Left kidney (tissue), 2 donors: ENCODE data around the gene CWH43. TPM values are rescaled to one million over a fixed set of nuclear protein-coding genes. Genes with fewer than 3 reads are reported as not detected.
"Not testable (repeated sequence)": the region's sequence is repeated elsewhere in the genome, so short reads cannot be mapped to it uniquely, and the experiment has no call there.

ENCODE experiments used
- DNase-seq: peaks from one replicate; pipeline ENCODE4 v3.0.0-alpha.2; 2013
- polyA plus RNA-seq: library from polyadenylated mRNA; unstranded; fragments of 120-200 nt; gene quantifications from one replicate; pipeline ENCODE4 v1.2.1, GENCODE V29; 2013; ENCODE audit not compliant: insufficient read length

Gene CWH43
- polyA plus RNA-seq, 1 donor: 7.4 TPM

DNA sequence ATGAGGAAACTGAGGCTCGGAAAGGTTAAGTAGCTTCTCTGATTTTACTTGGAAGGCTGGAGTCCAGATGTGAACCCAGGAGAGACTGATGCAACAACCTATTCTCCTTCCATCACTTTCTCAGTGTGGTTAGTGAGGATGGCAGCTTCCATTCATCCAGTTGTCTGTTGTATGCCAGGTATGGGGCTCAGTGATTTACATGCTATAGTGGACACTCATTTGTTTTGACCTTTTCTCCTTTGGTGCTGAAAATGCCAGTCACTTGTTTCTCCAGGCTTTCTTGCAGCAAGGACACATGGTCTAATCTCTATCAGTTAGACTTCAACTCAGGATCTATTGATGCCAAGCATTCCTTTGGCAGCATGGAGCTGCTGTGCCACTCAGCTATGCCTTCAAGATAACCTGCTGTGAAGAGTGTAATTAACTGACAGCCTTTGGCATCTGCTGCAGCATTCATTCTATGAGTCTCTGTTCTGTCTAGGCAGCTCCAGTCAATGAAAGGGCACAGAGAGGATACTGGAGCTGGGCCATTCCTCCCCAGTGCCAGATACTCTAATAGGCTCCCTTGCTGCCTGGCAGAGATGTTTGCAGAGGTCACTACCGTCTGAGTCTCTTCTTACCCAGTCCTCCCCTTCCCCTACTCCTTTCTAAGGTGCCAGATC lies 11.0 kb upstream of the CWH43 start:
- no peak for DNase-seq

- no peak for DNase-seq
Observed at GRCh38 chr4:48976041-48976440, 10.0 kb upstream of the CWH43 start.

GRCh38 chr4:48979914-48980579 lies 6.0 kb upstream of the CWH43 start:
- DNase-seq: no peak

DNA sequence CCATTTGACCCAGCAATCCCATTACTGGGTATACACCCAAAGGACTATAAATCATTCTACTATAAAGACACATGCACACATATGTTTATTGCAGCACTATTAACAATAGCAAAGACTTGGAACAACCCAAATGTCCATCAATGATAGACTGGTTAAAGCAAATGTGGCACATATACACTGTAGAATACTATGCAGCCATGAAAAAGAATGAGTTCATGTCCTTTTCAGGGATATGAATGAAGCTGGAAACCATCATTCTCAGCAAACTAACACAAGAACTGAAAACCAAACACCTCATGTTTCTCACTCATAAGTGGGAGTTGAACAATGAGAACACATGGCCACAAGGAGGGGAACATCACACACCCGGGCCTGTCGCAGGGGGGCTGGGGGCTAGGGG lies 2.1 kb upstream of the CWH43 start:
- not testable (repeated sequence) for DNase-seq

GRCh38 chr4:48985602-48985975 lies 486 bp upstream of the CWH43 start:
- DNase-seq: no peak

DNA sequence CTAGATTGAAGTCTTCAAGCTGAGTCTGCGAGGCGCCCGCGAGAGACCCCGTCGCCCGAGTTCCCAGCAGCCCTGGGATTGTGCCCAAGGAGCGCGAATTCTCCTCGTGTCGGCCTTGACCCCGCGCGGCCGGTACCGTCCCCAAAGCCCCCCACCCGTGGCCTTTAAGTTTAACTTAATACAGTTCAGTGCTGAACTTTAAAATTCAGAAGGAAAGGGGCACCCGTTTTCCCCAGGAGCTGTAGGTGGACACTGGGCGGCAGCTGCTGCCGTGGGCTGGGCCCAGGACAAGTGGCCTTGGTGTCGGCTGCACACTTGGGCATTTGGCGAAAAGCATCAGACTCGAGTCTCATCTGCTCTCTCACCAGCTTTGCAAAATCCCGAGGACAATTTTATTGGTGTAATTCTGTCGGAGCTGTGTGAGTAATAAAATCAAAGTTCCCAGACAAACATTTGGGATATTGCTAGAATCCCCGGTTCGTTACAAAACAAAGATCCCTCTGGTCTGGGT lies 634 bp downstream of the CWH43 start:
- DNase-seq: no peak

DNA sequence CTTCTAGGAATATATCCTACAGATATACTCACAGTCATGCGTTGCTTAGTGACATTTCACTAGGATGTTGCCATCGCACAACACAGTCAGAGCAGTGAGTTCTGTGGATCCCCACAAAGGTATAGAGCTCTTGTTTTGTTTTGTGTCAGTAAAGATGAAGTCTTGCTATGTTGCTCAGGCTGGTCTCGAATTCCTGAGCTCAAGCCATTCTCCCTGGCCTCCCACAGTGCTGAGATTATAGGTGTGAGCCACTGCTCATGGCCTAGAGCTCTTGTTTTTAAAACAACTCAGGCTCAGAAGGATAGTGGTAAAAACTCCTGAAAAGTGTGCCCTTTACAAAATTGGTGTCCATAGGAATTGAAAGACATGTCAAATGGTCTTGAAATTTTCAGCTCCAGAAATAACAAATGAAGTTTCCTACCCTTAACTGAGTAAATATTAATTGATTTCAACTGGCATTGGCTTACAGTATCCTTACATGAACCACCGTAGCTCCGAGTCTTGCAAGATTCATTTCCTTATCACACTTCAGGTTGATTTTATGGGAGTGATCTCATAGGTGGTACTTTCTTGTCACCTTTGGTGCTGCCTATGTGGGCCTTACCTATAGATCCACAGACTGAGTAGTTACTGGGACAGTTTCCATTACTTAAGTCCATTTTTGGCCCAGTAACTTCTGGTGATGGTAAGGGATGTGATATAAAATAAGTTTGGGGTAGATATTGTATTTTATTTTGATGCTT lies 3.6 kb downstream of the CWH43 start:
- no peak for DNase-seq

- no peak for DNase-seq
Observed at GRCh38 chr4:48991357-48991756, 5.3 kb downstream of the CWH43 start.

- no peak for DNase-seq
Observed at GRCh38 chr4:48997962-48998361, 11.9 kb downstream of the CWH43 start.

DNA sequence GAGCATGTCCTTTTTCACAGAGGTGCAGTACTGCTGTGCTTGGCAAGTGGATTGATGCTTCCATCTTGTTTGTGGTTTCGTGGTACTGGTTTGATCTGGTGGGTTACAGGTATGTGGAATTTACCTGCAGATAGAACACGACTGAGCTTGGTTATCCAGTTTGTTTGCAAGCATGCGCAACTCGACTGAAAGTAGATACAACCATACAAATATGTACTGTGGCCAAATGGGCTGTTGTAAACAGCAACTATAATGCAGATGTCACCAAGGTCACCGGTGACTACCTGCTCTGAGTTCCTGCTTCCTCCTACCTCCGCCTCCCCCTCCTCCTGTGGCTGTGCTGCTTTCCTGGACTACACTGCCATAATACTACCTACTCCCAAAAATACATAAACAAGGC lies 12.4 kb downstream of the CWH43 start:
- DNase-seq: no peak

GRCh38 chr4:49000806-49001205 lies 14.7 kb downstream of the CWH43 start:
- no peak for DNase-seq

- DNase-seq: no peak
Observed at GRCh38 chr4:49002931-49003330, 16.9 kb downstream of the CWH43 start.

DNA sequence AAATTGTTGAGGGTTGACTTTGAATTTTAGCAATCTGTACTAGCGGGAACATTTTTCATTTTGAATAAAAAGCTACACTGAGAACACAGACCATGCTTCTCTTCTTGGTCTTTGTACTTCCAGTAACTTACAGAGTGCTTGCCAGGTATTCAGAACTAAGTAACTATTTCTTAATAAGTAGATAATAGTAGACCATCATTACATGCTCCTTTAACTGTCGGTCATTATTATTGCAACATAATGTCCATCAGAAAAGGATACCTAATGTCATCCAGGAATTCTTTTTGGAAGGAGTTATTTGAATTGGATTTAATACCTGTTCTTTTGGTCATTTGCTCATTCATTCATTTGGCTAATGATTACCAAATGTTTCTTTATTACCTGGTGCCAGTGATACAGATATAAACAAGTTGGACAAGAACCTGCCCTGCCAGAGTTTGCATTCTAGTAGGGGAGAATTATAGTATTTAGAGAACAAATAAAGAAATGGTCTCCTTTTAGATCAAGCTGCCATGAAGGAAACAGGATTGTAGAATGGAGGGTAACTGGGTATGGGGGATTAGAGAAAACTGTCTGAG lies 32.7 kb downstream of the CWH43 start:
- DNase-seq: no peak

DNA sequence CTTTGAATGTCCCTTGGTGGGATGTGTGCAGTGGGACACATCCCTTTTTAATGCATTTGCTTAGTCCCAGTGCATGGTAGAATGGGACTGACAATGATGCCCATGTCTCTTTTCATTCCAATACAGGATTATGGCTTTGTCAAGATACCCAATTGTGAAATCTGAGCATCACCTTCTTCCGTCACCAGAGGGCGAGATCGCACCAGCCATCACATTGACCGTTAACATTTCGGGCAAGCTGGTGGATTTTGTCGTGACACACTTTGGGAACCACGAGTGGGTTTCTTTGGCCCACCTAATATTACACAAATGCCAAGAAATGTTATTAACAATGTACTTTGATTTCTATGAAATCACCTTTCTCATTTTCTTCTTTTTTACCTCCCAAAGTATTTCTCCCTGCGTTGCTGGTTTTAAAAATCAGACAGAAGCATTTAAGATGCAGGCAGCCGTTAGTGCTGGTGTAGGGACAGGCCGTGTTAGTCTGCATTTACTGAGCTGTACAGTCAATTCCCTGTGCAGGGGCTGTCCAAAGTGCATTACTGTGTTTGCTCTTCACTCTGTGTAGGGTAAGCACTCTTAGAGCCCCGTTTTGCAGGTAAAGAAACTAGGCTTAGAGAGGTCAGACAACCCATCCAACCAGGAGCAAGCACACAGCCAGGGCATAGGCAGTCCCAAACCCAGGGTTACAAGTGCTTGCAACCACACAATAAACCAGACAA lies 46.5 kb downstream of the CWH43 start:
- DNase-seq: no peak

DNA sequence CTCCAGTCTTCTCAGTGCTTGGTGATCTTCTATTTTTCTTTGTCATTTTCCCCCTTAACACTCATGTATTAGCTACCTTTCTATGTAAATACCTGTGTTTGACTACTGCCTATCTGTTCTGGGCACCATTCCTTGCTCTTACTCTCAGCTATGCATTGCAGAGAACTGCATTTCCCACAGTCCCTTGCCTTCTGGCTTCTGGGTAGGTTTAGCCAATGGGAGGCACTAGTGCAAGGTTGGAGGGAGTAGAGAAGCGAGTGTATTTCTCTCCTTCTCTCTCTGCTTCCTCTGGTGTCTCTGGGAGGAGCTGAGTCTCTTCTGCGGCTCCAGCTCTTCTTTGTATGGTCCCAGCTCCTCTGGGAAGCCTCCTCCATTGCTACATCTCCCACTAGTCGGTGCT lies 50.5 kb downstream of the CWH43 start:
- DNase-seq: no peak

GRCh38 chr4:49044270-49044669 lies 58.2 kb downstream of the CWH43 start:
- DNase-seq: no peak

- DNase-seq: no peak
Observed at GRCh38 chr4:49058306-49058705, 72.2 kb downstream of the CWH43 start.

- no peak for DNase-seq
Observed at GRCh38 chr4:49063670-49064069, 77.6 kb downstream of the CWH43 start.

GRCh38 chr4:49072196-49072595 lies 86.1 kb downstream of the CWH43 start:
- DNase-seq: not testable (repeated sequence)

DNA sequence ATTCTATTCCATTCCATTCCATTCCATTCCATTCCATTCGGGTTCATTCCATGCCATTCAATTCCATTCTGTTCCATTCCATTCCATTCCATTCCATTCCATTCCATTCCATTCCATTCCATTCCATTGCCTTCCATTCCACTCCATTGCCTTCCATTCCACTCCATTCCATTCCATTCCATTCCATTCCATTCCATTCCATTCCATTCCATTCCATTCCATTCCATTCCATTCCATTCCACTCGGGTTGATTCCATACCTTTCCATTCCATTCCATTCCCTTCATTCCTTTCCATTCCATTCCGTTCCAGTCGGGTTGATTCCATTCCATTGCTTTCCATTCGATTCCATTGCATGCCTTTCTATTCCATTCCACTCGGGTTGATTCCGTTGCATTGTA lies 105.8 kb downstream of the CWH43 start:
- DNase-seq: not testable (repeated sequence)

GRCh38 chr4:49092608-49093135 lies 106.6 kb downstream of the CWH43 start:
- DNase-seq: not testable (repeated sequence)

GRCh38 chr4:49096215-49096614 lies 110.1 kb downstream of the CWH43 start:
- not testable (repeated sequence) for DNase-seq
